AG08396 (cell line): ENCODE results near the gene PSMG4.

Experiments used
- DNase-seq: peaks from one replicate; pipeline ENCODE4 v3.0.0; 2012; ENCODE audit warnings: low spot score, mixed read lengths

PSMG4 gene

DNA sequence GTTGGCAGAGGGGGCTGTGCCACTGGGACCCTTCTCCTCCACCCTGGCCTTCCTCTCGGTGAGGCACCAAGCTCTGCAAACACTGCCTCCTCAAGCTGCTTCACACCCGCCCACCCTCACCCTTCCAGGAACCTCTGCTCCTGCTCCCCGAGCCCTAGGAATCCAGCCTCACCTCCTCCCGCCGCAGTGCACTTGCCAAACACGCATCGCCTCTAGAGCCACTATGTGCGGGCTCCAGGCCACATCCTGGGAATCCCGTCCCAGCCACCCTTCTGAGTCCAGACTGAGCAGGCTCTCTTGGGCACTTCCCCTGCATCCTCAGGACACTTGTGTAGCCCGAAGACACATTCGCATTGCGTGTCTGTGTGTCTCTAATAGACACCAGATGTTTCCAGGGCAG, 18.5 kb downstream of the PSMG4 start:
- no peak for DNase-seq

DNA sequence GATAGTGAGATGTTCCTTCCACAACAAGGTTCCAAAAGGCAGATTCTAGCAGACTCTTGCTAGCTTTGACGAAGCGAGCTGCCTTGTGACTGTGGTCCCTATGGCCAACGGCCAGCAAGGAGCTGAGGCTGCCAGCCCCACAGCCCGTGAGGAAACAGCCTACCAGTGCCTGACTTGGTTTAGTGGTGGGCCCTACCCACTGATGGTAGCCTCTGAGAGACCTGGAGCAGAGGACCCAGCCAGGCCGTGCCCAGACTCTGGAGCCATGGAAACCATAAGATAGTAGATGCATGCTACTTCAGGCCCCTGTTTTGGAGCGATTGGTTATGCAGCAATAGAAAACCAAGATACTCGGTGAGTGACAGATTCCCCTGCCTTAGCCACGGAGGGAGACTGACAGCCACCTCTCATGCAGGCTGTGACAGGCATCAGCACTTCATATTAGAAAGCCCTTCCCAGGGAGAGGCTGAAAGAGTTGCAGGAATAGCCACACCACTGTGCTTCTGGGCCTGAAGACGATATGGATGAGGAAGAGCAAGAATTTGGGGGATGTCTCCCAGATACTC, 19.2 kb downstream of the PSMG4 start:
- DNase-seq: no peak

DNA sequence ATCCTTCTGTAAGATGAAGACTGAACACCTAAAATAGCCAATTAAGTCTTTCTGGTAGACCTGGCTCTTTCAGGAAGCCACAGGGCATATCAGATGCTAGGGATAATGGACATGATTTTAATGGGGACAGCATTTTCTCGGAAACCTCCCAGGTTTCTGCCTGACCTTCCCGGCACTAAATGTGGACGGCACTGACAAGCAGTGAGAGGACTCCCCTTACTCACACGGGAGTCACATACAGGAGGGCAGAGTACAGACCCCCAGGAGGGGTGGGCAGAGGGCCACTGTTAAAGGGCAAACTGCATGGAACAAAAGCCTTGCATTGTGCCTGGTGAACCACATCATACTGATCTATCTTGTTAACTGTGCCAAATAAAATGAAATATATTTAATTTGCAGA, 19.9 kb downstream of the PSMG4 start:
- no peak for DNase-seq

- no peak for DNase-seq
Observed at GRCh38 chr6:3280091-3280490, 21.3 kb downstream of the PSMG4 start.

GRCh38 chr6:3280866-3281465, 22.2 kb downstream of the PSMG4 start:
- no peak for DNase-seq

DNA sequence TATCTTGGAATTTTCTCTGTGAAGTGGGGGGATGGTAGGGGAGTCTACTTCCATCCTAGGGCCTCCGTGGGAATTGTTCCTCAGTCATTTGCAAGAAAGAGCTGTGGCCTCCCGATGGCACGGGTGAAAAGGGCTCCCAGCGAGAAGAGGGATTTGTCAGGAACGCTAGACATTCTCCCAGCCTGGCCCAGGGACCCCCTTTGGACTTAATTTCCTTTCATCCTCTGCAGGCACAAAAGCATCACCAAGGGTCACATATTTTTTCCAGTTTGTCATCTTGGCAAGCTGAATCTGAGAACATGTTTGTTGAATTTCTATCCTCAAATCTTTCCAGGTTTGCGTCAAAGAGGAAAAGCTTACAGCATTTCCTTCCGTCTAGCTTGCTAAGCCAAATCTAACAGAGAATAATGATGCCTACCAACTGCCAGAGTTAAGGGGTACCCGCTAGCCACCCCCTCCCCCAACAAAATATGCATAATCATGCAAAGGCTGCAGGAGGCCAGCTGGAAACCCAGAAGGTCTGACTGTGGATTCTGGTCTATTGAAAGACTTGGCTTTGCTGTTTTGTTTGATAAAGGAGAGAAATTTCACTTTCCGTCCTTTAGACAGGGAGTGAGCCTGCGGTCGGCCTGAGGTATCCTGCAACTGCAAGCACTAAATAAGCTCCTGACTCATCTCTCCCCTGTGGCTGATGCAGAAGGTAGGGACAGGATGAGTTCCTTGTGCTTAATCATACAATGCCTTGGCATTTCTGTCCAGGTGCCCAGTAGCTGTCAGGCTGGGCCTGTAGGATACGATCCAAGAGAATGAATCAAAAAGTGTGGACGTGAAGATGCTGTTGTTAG, 23.1 kb downstream of the PSMG4 start:
- DNase-seq: peak; percentile 66

GRCh38 chr6:3282476-3283236, 23.9 kb downstream of the PSMG4 start:
- no peak for DNase-seq

GRCh38 chr6:3283241-3283640, 24.5 kb downstream of the PSMG4 start:
- no peak for DNase-seq

DNA sequence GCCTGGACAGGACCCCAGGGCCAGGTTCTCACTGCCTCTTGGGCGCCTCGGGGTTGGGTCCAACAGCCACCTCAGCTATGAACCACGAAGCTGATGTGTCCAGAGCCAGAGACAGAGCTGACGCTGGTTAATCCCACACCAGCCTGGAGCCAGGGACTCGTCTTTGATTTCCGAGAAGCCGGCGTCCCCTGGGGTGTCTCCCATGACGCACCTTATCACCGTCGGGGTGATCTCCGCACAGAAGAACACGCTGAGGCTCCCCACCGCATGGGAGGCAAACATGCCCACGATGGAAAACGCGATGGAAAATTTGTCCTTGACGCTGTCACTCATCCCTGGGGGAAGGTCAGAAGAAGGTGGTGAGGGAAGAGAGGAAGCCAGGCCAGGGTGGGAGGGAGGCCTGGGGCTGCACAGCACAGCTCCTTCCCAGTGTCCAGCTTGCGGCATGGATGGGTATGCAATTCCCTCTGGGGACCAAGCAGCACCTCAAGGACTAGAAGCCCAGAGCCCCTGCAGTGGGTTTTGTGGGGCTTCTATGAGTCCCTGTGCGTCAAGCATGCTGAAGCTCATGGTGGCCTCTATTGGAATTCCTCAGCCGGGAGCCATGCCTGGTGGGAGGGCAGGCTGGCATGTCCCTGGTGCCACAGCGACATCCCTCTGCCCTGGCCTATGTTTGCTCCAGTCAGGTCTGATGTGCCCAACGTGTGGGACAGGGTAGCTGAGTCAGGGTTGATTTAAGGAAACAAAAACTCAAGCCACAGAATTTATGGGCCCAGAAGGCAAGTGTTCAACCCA, 25.1 kb downstream of the PSMG4 start:
- DNase-seq: no peak

DNA sequence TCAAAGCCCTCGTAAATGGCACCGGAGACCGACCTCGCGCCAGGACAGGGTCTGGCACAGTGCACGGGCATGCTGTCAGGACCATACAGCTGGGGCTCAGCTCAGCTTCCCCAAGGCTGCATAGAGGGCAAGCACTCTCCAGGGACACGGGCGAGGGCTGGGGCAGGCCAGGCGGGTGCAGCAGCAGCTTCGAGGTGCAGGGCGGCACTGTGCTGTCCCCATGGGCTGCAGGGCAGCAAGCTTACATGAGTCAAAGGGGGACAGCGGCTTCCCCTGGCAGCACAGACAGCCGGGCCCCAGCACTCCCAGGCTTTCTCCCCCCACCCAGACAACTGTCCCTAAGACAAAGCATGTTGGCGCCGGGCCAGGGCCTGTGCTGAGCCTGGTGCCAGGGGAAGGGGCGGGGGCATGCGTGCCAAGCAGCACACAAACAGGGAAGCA, 25.7 kb downstream of the PSMG4 start:
- DNase-seq: no peak

DNA sequence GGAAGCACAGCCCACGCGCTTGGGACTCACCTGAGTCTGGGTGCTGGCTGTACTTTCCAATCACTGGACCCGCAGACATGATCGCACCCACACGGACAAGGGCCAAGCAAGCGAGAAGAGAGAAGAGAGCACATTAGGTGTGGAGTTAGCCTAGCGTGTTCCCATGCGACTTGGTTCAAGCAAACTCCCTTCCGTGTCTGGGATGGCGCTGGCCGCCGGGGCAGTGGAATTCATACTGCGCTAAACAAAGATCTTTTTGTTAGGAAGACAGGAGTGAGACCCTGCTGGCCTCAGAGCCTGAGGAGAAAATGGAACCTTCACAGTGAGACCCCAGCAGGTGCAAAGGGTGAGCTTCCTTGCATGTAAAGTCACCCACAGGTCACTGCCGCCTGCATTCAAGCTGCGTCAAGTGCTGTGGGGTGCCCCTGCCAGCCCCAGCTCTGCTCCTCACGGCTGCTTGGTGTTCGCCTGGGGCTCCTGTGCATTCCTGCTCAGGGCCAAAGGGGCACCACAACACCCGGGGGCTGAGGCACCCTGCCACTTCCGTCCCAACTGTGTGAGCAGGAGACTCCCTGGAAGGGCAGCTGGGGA, 26.4 kb downstream of the PSMG4 start:
- DNase-seq: no peak

DNA sequence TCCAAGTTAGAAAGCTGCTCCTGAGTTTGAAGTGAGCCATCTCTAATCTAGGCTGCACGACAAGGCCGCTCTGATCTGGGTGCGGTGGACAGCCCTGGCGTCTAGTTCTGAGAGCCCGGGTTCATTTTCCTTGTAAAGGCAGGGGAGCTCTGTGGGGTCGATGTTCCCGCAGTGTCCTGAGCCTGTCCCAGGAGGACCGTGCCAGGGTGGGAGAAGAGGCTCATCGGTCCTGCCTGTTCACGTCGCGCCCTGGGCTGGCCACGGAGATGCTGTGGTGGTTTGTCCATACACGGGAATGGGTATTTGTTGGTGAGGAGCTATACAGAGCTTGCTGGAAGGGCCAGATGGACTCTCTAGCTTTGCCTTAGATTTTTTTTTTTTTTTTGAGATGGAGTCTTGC, 27.0 kb downstream of the PSMG4 start:
- no peak for DNase-seq

GRCh38 chr6:3286641-3287171, 28.0 kb downstream of the PSMG4 start:
- no peak for DNase-seq

DNA sequence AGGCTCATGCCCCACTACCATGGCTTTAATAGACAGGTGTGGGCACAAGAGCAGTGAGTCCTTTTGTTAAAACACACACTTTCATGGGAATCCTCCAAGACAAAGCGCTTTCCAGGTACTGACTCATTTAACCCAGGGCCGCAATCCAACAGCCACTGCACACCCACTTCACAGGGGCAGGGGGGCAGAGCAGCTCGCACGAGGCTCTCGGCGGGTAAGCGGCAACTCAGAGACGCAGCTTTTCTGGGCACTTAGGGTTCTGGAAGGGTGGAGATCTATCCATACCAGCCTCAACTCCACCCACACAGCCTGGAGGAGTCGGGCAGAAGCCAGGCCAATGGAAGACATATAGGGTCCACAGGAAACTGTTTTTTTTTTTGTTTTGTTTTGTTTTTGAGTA, 28.6 kb downstream of the PSMG4 start:
- no peak for DNase-seq

DNA sequence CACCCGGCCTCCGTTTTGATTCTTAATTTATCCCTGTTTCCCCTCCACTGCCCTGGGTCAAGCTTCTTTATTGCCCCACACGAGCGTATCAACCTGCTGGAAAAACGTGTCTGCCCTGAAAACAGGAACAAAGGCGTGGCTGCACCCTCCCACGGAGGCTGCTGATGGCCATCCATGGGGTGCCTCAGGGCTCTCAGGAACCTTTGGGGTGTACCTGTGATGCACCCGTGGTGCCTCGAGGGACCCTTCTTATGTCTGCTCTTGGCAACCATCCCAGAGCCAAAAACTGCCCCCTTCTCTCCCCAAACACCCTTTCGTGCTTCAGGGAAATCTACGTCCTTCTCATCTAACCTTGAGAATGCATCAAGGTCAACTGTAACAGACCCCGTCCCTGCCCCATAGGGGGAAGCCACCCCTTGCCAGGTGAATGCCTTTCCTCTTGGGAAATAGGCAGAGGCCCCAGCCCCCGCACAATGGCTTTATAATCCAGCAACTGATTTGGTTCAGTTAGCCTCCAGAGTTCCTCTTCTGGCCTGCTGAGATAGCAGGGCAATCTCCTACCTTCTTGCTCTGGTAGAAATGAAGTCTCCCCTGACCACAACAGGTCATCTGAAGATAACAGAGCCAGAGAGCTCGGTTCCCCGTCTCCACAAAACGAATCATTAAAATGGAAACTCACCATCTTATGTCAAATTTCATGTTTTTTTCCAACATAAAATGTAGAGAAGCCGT, 29.4 kb downstream of the PSMG4 start:
- no peak for DNase-seq

- no peak for DNase-seq
Observed at GRCh38 chr6:3288711-3289663, 30.2 kb downstream of the PSMG4 start.

GRCh38 chr6:3289664-3290055, 30.9 kb downstream of the PSMG4 start:
- DNase-seq: no peak

DNA sequence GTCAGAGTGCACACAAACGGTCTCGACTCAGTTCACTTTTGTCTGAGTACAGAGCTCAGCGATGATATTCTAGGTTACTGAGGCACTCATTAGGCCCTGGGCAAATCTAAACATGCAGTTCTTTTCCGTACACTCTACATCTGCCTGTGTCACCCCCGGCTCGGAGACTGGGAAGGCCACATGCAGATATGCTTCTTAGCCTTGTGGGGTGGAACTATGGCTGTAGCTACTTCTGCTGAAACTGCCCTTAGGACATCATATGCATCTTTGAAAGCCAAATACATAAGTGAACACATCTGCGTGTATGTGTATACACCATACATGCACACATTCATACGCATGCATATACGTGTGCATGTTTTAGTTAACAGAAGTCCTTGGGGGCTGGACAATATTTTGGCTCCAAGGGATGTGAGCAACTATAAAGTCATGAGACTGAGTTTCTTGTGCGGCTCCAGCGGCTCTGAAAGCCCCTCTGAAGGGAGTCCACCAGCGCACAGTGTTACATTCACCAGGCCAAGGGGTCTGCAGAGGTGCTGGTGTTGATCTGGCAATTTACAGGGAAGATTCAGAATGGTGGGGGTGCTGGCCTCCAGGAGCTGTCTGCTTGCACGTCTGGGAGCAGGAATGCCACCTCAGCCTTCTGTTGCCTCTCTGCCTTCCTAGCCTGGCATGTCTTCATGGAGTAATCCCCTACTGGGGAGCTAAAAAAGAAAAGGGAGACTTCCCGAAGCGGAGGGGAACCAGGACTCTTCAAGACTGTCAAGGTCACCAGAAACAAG, 31.6 kb downstream of the PSMG4 start:
- no peak for DNase-seq

- DNase-seq: no peak
Observed at GRCh38 chr6:3290931-3291211, 32.1 kb downstream of the PSMG4 start.
